Mammary epithelial cell (primary cell): ENCODE measurements around the gene MYPN.

Experiments
- EZH2 ChIP-seq: IDR thresholded peaks from 2 replicates; pipeline ENCODE4 v1.6.1; 2012; ENCODE audit warnings: low read length, inconsistent platforms, borderline replicate concordance
- TF ChIP-seq, protein P1 (sequence below), 2 donors: IDR thresholded peaks in 1 of 2; conservative IDR thresholded peaks in 1 of 2; 2 replicates each; pipeline ENCODE4 v1.5.1; 2011 to 2012; ENCODE audit warnings: inconsistent platforms in 2 of 2, low read length in 2 of 2, mild to moderate bottlenecking in 2 of 2, control low read depth in 1 of 2, low read depth in 1 of 2; ENCODE audit not compliant: insufficient read depth in 1 of 2; ENCODE audit errors: extremely low read depth in 1 of 2

DNA sequence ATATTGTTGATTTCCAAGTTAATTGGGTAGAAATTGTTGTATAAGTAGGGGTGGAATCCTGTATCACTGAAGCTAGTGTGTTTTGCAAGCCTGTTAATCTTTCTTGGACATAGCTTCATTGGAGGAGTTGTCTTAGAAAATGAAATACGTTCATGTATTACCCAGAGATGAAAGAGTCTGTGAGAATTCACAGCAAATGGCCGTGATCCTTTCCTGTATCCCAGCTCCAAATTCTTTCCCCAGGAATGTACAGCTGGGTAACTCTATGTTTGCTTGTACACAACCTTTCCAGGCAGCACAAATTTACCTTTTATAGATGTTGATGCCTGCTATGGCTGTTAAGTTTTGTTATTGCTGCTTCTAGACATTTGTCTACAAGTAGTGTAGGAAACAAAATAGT lies 18.7 kb downstream of the MYPN start:
- no peak for TF ChIP-seq EZH2
- TF ChIP-seq, protein P1, sequence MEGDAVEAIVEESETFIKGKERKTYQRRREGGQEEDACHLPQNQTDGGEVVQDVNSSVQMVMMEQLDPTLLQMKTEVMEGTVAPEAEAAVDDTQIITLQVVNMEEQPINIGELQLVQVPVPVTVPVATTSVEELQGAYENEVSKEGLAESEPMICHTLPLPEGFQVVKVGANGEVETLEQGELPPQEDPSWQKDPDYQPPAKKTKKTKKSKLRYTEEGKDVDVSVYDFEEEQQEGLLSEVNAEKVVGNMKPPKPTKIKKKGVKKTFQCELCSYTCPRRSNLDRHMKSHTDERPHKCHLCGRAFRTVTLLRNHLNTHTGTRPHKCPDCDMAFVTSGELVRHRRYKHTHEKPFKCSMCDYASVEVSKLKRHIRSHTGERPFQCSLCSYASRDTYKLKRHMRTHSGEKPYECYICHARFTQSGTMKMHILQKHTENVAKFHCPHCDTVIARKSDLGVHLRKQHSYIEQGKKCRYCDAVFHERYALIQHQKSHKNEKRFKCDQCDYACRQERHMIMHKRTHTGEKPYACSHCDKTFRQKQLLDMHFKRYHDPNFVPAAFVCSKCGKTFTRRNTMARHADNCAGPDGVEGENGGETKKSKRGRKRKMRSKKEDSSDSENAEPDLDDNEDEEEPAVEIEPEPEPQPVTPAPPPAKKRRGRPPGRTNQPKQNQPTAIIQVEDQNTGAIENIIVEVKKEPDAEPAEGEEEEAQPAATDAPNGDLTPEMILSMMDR (conservative IDR thresholded peaks at IDR 0.05 in 1 of 2, IDR thresholded peaks at IDR 0.05 in 1 of 2; ENCODE audit: extremely low read depth in 1 of 2, insufficient read depth in 1 of 2, low read depth in 1 of 2, low read length in 2 of 2), result no peak
